ENCODE results near the gene OR10W1. TPM values are rescaled to one million over a fixed set of nuclear protein-coding genes. Genes with fewer than 3 reads are reported as not detected.

The OR10W1 gene
- total RNA-seq (not detected), polyA plus RNA-seq (not detected)
- long read RNA-seq, donor 1: 0 reads
- long read RNA-seq, donor 2: 0 reads
- long read RNA-seq, donor 3: 0 reads
- long read RNA-seq, donor 4: 0 reads
- long read RNA-seq, donor 5: 0 reads
- long read RNA-seq, donor 6: 0 reads
- long read RNA-seq, donor 7, partial matches to known transcripts: 0 of 1 reads
- long read RNA-seq, donor 7, other reads (novel, unspliced or antisense): 0 of 1 reads
- long read RNA-seq, donor 8: 0 reads
- long read RNA-seq, donor 9: 0 reads
- long read RNA-seq, donor 10: 0 reads

- H3K4me3 ChIP-seq: no peak within 1 kb of the TSS
- no peak for DNase-seq
- H3K27me3 ChIP-seq: no peaks in the 10 kb centered on the region
- TF ChIP-seq POLR2AphosphoS5 (IDR thresholded peaks at IDR 0.05): no peak
- TF ChIP-seq EP300 (IDR thresholded peaks at IDR 0.05): no peak
- TF ChIP-seq POLR2A (IDR thresholded peaks at IDR 0.05): no peak
- TF ChIP-seq CTCF (IDR thresholded peaks at IDR 0.05): no peak
- intact Hi-C loops (cut with DNase I; ENCODE audit: low total_unique reads): no loop called here
- no peaks in the 10 kb centered on the region for H3K4me1 ChIP-seq
- no peak within 1 kb of the TSS for H3K27ac ChIP-seq
- H3K9me3 ChIP-seq: peaks cover 0 to 3% (median 0%) of the 10 kb centered on the region in 4 donors
- 83 to 92% (median 87%) methylated on average over 2 of the region's 2 CpGs for WGBS, 5 donors
- no peaks in the 10 kb centered on the region for H3K36me3 ChIP-seq
These were observed at the start of gene OR10W1 for GRCh38 chr11:58268142-58268541. TSS of gene OR10W1 (minus strand) at chr11:58268260. CDS start at chr11:58267858, 402 bp downstream.

GRCh38 chr11:58316142-58316541, 48.1 kb upstream of the OR10W1 start:
- no peaks in the 10 kb centered on the region for H3K36me3 ChIP-seq
- H3K4me3 ChIP-seq: no peak overlapping the region
- no peaks in the 10 kb centered on the region for H3K4me1 ChIP-seq
- WGBS, 5 donors: 60 to 75% (median 66%) methylated on average over 2 of the region's 2 CpGs
- TF ChIP-seq POLR2A (IDR thresholded peaks at IDR 0.05): no peak
- H3K27ac ChIP-seq: no peak overlapping the region
- H3K27me3 ChIP-seq: no peaks in the 10 kb centered on the region
- H3K9me3 ChIP-seq: no peaks in the 10 kb centered on the region
- DNase-seq: no peak
- intact Hi-C loops (cut with DNase I; ENCODE audit: low total_unique reads): no loop called here

- no peak for DNase-seq
- Histone ChIP-seq H3K27me3 (no peaks in the 10 kb centered on the region), H3K4me1 (no peaks in the 10 kb centered on the region), H3K36me3 (no peaks in the 10 kb centered on the region), H3K27ac (no peak overlapping the region), H3K4me3 (no peak overlapping the region), H3K9me3 (no peaks in the 10 kb centered on the region)
- intact Hi-C loops (cut with DNase I; ENCODE audit: low total_unique reads): no loop called here
- no peak for TF ChIP-seq EP300 (IDR thresholded peaks at IDR 0.05)
- no peak for TF ChIP-seq CTCF (IDR thresholded peaks at IDR 0.05)
- TF ChIP-seq POLR2AphosphoS5 (IDR thresholded peaks at IDR 0.05): no peak
- no peak for TF ChIP-seq POLR2A (IDR thresholded peaks at IDR 0.05)
- WGBS, 5 donors: 87 to 94% (median 91%) methylated on average over 2 of the region's 2 CpGs
These were observed 33.5 kb upstream of the OR10W1 start for GRCh38 chr11:58301576-58301975.

GRCh38 chr11:58292017-58292416, 24.0 kb upstream of the OR10W1 start:
- Histone ChIP-seq H3K4me3 (no peak overlapping the region), H3K4me1 (no peaks in the 10 kb centered on the region), H3K9me3 (no peaks in the 10 kb centered on the region), H3K27me3 (no peaks in the 10 kb centered on the region), H3K36me3 (no peaks in the 10 kb centered on the region), H3K27ac (no peak overlapping the region)
- 78 to 93% (median 90%) methylated on average over 21 of the region's 21 CpGs for WGBS, 5 donors
- intact Hi-C loops (cut with DNase I; ENCODE audit: low total_unique reads): no loop called here
- DNase-seq: no peak
- TF ChIP-seq EP300 (IDR thresholded peaks at IDR 0.05): no peak
- TF ChIP-seq POLR2A (IDR thresholded peaks at IDR 0.05): no peak
- no peak for TF ChIP-seq CTCF (IDR thresholded peaks at IDR 0.05)
- no peak for TF ChIP-seq POLR2AphosphoS5 (IDR thresholded peaks at IDR 0.05)

GRCh38 chr11:58289266-58289665, 21.2 kb upstream of the OR10W1 start:
- Histone ChIP-seq H3K36me3 (no peaks in the 10 kb centered on the region), H3K27me3 (no peaks in the 10 kb centered on the region), H3K27ac (no peak overlapping the region), H3K9me3 (no peaks in the 10 kb centered on the region), H3K4me1 (no peaks in the 10 kb centered on the region), H3K4me3 (no peak overlapping the region)
- WGBS, 5 donors: 56 to 69% (median 66%) methylated on average over 4 of the region's 4 CpGs
- no peak for TF ChIP-seq EP300 (IDR thresholded peaks at IDR 0.05)
- no peak for TF ChIP-seq CTCF (IDR thresholded peaks at IDR 0.05)
- no peak for TF ChIP-seq POLR2AphosphoS5 (IDR thresholded peaks at IDR 0.05)
- no peak for TF ChIP-seq POLR2A (IDR thresholded peaks at IDR 0.05)
- no peak for DNase-seq
- intact Hi-C loops (cut with DNase I; ENCODE audit: low total_unique reads): no loop called here

All from stomach (tissue), 19 donors.